Measurements from ENCODE around the gene SLC7A8.

GRCh38 chr14:23164250-23164649 lies 19.2 kb downstream of the SLC7A8 start:
- no peak for TF ChIP-seq CTCF (IDR thresholded peaks at IDR 0.05)
- no peak for TF ChIP-seq POLR2AphosphoS5 (IDR thresholded peaks at IDR 0.05)
- TF ChIP-seq POLR2A (IDR thresholded peaks at IDR 0.05) = no peak
